Measurements from ENCODE around the gene PHLPP2. TPM values are rescaled to one million over a fixed set of nuclear protein-coding genes. Genes with fewer than 3 reads are reported as not detected.
"Not testable (repeated sequence)": the region's sequence is repeated elsewhere in the genome, so short reads cannot be mapped to it uniquely, and the experiment has no call there.

The PHLPP2 gene
- total RNA-seq, 1 donor from 2014 or later, result 8.1 TPM

GRCh38 chr16:71703333-71703732 lies 21.2 kb downstream of the PHLPP2 start:
- no peak for TF ChIP-seq CTCF (conservative IDR thresholded peaks at IDR 0.05; ENCODE audit: low read depth, low read length)
- no peak overlapping the region for H3K4me3 ChIP-seq (ENCODE audit: low read depth, low read length)
- DNase-seq (ENCODE audit: low read depth), result no peak

- no peak for TF ChIP-seq CTCF (conservative IDR thresholded peaks at IDR 0.05; ENCODE audit: low read depth, low read length)
- H3K4me3 ChIP-seq (ENCODE audit: low read depth, low read length), result no peak overlapping the region
- DNase-seq (ENCODE audit: low read depth), result no peak
Measured at GRCh38 chr16:71700831-71701230, 23.7 kb downstream of the PHLPP2 start.

- no peak for DNase-seq (ENCODE audit: low read depth)
- no peak for TF ChIP-seq CTCF (conservative IDR thresholded peaks at IDR 0.05; ENCODE audit: low read depth, low read length)
- H3K4me3 ChIP-seq (ENCODE audit: low read depth, low read length), result no peak overlapping the region
Measured at GRCh38 chr16:71698491-71698890, 26.0 kb downstream of the PHLPP2 start.

GRCh38 chr16:71693164-71693563 lies 31.3 kb downstream of the PHLPP2 start:
- no peak overlapping the region for H3K4me3 ChIP-seq (ENCODE audit: low read depth, low read length)
- TF ChIP-seq CTCF (conservative IDR thresholded peaks at IDR 0.05; ENCODE audit: low read depth, low read length), result no peak
- DNase-seq (ENCODE audit: low read depth), result no peak

- TF ChIP-seq CTCF (conservative IDR thresholded peaks at IDR 0.05; ENCODE audit: low read depth, low read length), result no peak
- no peak overlapping the region for H3K4me3 ChIP-seq (ENCODE audit: low read depth, low read length)
Measured at GRCh38 chr16:71689901-71690300, 34.6 kb downstream of the PHLPP2 start.

GRCh38 chr16:71687861-71688260 lies 36.6 kb downstream of the PHLPP2 start:
- TF ChIP-seq CTCF (conservative IDR thresholded peaks at IDR 0.05; ENCODE audit: low read depth, low read length), result no peak
- no peak overlapping the region for H3K4me3 ChIP-seq (ENCODE audit: low read depth, low read length)
- no peak for DNase-seq (ENCODE audit: low read depth)

More at GRCh38 chr16:71689901-71690300, 34.6 kb downstream of the PHLPP2 start:
- DNase-seq (ENCODE audit: low read depth), result no peak

GRCh38 chr16:71684280-71684679 lies 40.2 kb downstream of the PHLPP2 start:
- H3K4me3 ChIP-seq (ENCODE audit: low read depth, low read length); DNase-seq (ENCODE audit: low read depth): not testable (repeated sequence)

- no peak for DNase-seq (ENCODE audit: low read depth)
Measured at GRCh38 chr16:71681360-71681759, 43.1 kb downstream of the PHLPP2 start.

More at GRCh38 chr16:71681360-71681759, 43.1 kb downstream of the PHLPP2 start:
- H3K4me3 ChIP-seq (ENCODE audit: low read depth, low read length), result no peak overlapping the region
- TF ChIP-seq CTCF (conservative IDR thresholded peaks at IDR 0.05; ENCODE audit: low read depth, low read length), result no peak
